HepG2 (cell line): ENCODE results near the gene PTPA. TPM values are rescaled to one million over a fixed set of nuclear protein-coding genes. Genes with fewer than 3 reads are reported as not detected.

Experiments used
- ATF1 ChIP-seq: IDR thresholded peaks from 2 replicates; pipeline ENCODE4 v1.6.1; 2016; ENCODE audit warnings: mild to moderate bottlenecking, control low read depth
- BHLHE40 ChIP-seq: IDR thresholded peaks from 2 replicates; pipeline ENCODE4 v1.6.1; 2011; ENCODE audit warnings: low read length, improper control_type of control experiment
- EZH2 ChIP-seq: conservative IDR thresholded peaks from 2 replicates; pipeline ENCODE4 v1.6.1; 2012; ENCODE audit warnings: mild to moderate bottlenecking, low read depth, low read length, moderate library complexity
- HMGXB4 ChIP-seq, 2 experiments: sonication (generic) in 1 of 2; formaldehyde crosslinking in 1 of 2; IDR thresholded peaks; 2 replicates each; pipeline versions ENCODE4 v1.4.0 to v1.6.1; 2018 to 2020; ENCODE audit warnings: missing genetic modification reagents in 2 of 2, borderline replicate concordance in 1 of 2, low read depth in 1 of 2, mild to moderate bottlenecking in 1 of 2, missing biosample characterization in 1 of 2
- HNRNPK ChIP-seq: fragments of 200-400 bp; formaldehyde crosslinking; IDR thresholded peaks from 2 replicates; pipeline ENCODE4 v1.6.1; 2018; ENCODE audit warnings: low read length, low read depth, moderate library complexity, mild to moderate bottlenecking; ENCODE audit not compliant: poor library complexity, severe bottlenecking
- JUND ChIP-seq: sonication (generic); formaldehyde crosslinking; IDR thresholded peaks from 2 replicates; pipeline ENCODE4 v1.8.0; 2022; ENCODE audit warnings: mild to moderate bottlenecking, missing genetic modification reagents
- KMT2A ChIP-seq: sonication (generic); formaldehyde crosslinking; IDR thresholded peaks from 2 replicates; pipeline ENCODE4 v1.4.0; 2020; ENCODE audit warnings: missing genetic modification reagents
- MAFK ChIP-seq, 2 experiments: IDR thresholded peaks in 1 of 2; conservative IDR thresholded peaks in 1 of 2; 2 replicates each; pipeline ENCODE4 v1.6.1; 2011; ENCODE audit warnings: improper control_type of control experiment in 2 of 2, low read length in 2 of 2
- NAIF1 ChIP-seq: sonication (generic); formaldehyde crosslinking; IDR thresholded peaks from 2 replicates; pipeline ENCODE4 v1.5.0; 2020; ENCODE audit warnings: mild to moderate bottlenecking, missing genetic modification reagents, borderline replicate concordance
- POLR2AphosphoS5 ChIP-seq: IDR thresholded peaks from 2 replicates; pipeline ENCODE4 v1.6.1; 2012; ENCODE audit warnings: low read depth, low read length
- SAP130 ChIP-seq: IDR thresholded peaks from 2 replicates; pipeline ENCODE4 v1.6.1; 2016; ENCODE audit warnings: low read depth
- SMC3 ChIP-seq: IDR thresholded peaks from 2 replicates; pipeline ENCODE4 v1.6.1; 2011; ENCODE audit warnings: low read length, improper control_type of control experiment
- STAG1 ChIP-seq: sonication (generic); formaldehyde crosslinking; IDR thresholded peaks from 2 replicates; pipeline ENCODE4 v1.4.0; 2020; ENCODE audit warnings: missing genetic modification reagents
- TCF7 ChIP-seq: sonication (generic); IDR thresholded peaks from 2 replicates; pipeline ENCODE4 v1.6.1; 2016; ENCODE audit warnings: antibody characterized with exemption, low read depth
- TEAD3 ChIP-seq: optimal IDR thresholded peaks from 2 replicates; pipeline ENCODE3; 2016; ENCODE audit warnings: borderline replicate concordance
- THAP11 ChIP-seq: IDR thresholded peaks from 2 replicates; pipeline ENCODE4 v1.6.1; 2016; ENCODE audit warnings: missing biosample characterization, missing genetic modification reagents
- U2AF2 ChIP-seq: fragments of 200-400 bp; formaldehyde crosslinking; IDR thresholded peaks from 2 replicates; pipeline ENCODE4 v1.6.1; 2017; ENCODE audit warnings: low read depth, mild to moderate bottlenecking, low read length
- ZBTB33 ChIP-seq: sonication (generic); formaldehyde crosslinking; IDR thresholded peaks from 2 replicates; pipeline ENCODE4 v1.4.0; 2020; ENCODE audit warnings: missing genetic modification reagents
- ZFP90 ChIP-seq: sonication (generic); formaldehyde crosslinking; IDR thresholded peaks from 2 replicates; pipeline ENCODE4 v1.8.0; 2022; ENCODE audit warnings: missing genetic modification reagents, mild to moderate bottlenecking, inconsistent platforms, borderline replicate concordance
- ZNF160 ChIP-seq: sonication (generic); formaldehyde crosslinking; IDR thresholded peaks from 2 replicates; pipeline ENCODE4 v1.8.0; 2022; ENCODE audit warnings: mild to moderate bottlenecking, inconsistent platforms, missing genetic modification reagents
- ZNF451 ChIP-seq: sonication (generic); formaldehyde crosslinking; IDR thresholded peaks from 2 replicates; pipeline ENCODE4 v1.5.0; 2020; ENCODE audit warnings: mild to moderate bottlenecking, missing genetic modification reagents
- polyA plus RNA-seq, 8 experiments: library from polyadenylated mRNA; depleted of rRNA in 3 of 8; stranded (reverse) in 7 of 8; unstranded in 1 of 8; fragments of >200 nt; fragmentation: Illumina TruSeq in 4 of 8; extraction: Trizol in 4 of 8; gene quantifications; 2 replicates each; pipeline versions ENCODE4 v1.2.1 to v1.2.3, GENCODE V29; 2011 to 2016; ENCODE audit warnings: low read depth in 4 of 8, missing spikeins in 1 of 8, mixed read lengths in 1 of 8; ENCODE audit not compliant: insufficient read depth in 1 of 8
- total RNA-seq, 5 experiments: library from RNA; depleted of rRNA; stranded (reverse); fragments of >200 nt; fragmentation: Illumina TruSeq; extraction: Trizol; gene quantifications; 2 replicates each; pipeline ENCODE4 v1.2.3, GENCODE V29; 2016; ENCODE audit warnings: low read depth in 1 of 5
- TF ChIP-seq, protein P1 (sequence below): sonication (generic); formaldehyde crosslinking; IDR thresholded peaks from 2 replicates; pipeline ENCODE4 v1.4.0; 2020; ENCODE audit warnings: missing genetic modification reagents
- TF ChIP-seq, protein P2 (sequence below): sonication (generic); formaldehyde crosslinking; IDR thresholded peaks from 2 replicates; pipeline ENCODE4 v1.4.0; 2020; ENCODE audit warnings: missing genetic modification reagents

Gene PTPA
- total and polyA plus RNA-seq, 2 of the 13 experiments (the other 11 are each of a cell fraction or from before 2014, with no cell fraction given), result 79.3 to 105 TPM

- TF ChIP-seq POLR2AphosphoS5 (no peak), TEAD3 (CRISPR knock-in tag) (peak; percentile 10), SAP130 (CRISPR knock-in tag) (peak; percentile 33; the same call in 1 of the 2 replicates), STAG1 (CRISPR knock-in tag) (peak; percentile 76), HMGXB4 (CRISPR knock-in tag; IDR thresholded peaks at IDR 0.05; ENCODE audit: borderline replicate concordance in 1 of 2, low read depth in 1 of 2) (peak in 1 of 2 experiments; percentile 62; a peak in 1 of 4 replicates), ZNF451 (CRISPR knock-in tag) (no peak), HNRNPK (no peak), NAIF1 (CRISPR knock-in tag) (no peak), TCF7 (no peak), ZFP90 (CRISPR knock-in tag) (no peak), SMC3 (no peak), ZBTB33 (CRISPR knock-in tag) (peak; percentile 19; the same call in 1 of the 2 replicates), EZH2 (no peak), ATF1 (CRISPR knock-in tag) (no peak), BHLHE40 (no peak), ZNF160 (CRISPR knock-in tag) (no peak), KMT2A (CRISPR knock-in tag) (no peak), JUND (CRISPR knock-in tag) (no peak), THAP11 (CRISPR knock-in tag) (peak; percentile 48), MAFK (conservative IDR thresholded peaks at IDR 0.05 in 1 of 2, IDR thresholded peaks at IDR 0.05 in 1 of 2; ENCODE audit: low read length in 2 of 2) (no peak), U2AF2 (no peak)
- TF ChIP-seq, protein P1, sequence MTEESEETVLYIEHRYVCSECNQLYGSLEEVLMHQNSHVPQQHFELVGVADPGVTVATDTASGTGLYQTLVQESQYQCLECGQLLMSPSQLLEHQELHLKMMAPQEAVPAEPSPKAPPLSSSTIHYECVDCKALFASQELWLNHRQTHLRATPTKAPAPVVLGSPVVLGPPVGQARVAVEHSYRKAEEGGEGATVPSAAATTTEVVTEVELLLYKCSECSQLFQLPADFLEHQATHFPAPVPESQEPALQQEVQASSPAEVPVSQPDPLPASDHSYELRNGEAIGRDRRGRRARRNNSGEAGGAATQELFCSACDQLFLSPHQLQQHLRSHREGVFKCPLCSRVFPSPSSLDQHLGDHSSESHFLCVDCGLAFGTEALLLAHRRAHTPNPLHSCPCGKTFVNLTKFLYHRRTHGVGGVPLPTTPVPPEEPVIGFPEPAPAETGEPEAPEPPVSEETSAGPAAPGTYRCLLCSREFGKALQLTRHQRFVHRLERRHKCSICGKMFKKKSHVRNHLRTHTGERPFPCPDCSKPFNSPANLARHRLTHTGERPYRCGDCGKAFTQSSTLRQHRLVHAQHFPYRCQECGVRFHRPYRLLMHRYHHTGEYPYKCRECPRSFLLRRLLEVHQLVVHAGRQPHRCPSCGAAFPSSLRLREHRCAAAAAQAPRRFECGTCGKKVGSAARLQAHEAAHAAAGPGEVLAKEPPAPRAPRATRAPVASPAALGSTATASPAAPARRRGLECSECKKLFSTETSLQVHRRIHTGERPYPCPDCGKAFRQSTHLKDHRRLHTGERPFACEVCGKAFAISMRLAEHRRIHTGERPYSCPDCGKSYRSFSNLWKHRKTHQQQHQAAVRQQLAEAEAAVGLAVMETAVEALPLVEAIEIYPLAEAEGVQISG, result no peak
- TF ChIP-seq, protein P2, sequence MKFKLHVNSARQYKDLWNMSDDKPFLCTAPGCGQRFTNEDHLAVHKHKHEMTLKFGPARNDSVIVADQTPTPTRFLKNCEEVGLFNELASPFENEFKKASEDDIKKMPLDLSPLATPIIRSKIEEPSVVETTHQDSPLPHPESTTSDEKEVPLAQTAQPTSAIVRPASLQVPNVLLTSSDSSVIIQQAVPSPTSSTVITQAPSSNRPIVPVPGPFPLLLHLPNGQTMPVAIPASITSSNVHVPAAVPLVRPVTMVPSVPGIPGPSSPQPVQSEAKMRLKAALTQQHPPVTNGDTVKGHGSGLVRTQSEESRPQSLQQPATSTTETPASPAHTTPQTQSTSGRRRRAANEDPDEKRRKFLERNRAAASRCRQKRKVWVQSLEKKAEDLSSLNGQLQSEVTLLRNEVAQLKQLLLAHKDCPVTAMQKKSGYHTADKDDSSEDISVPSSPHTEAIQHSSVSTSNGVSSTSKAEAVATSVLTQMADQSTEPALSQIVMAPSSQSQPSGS (CRISPR knock-in tag), result no peak
These were observed 71.6 kb downstream of the PTPA start (continued) for GRCh38 chr9:129182625-129183494.
